Endothelial cell of umbilical vein (primary cell): ENCODE measurements around the gene REPS2. TPM values are rescaled to one million over a fixed set of nuclear protein-coding genes. Genes with fewer than 3 reads are reported as not detected.

Experiments
- BruUV-seq: library from RNA; stranded (reverse); fragments of 400-500 nt; replicated peaks from 2 replicates; lab custom pipeline; 2021; lab: Mats Ljungman, UMichigan
- CTCF ChIA-PET: fragments of 300-600, 350-600 bp; sonication (Branson Sonifier 250); formaldehyde crosslinking; loops from one replicate; lab custom pipeline; 2021; ENCODE audit warnings: antibody characterized with exemption, inconsistent platforms; lab: Charles Lee
- POLR2A ChIA-PET: fragments of 300-600, 350-600 bp; sonication (Branson Sonifier 250); formaldehyde crosslinking; loops from one replicate; lab custom pipeline; 2021; ENCODE audit warnings: antibody characterized with exemption, inconsistent platforms; lab: Charles Lee
- DNase-seq: peaks from one replicate; pipeline ENCODE4 v3.0.0-alpha.2; 2011; ENCODE audit warnings: low read depth, low spot score
- FAIRE-seq: peaks from 2 replicates; lab custom pipeline; 2011; peaks lifted over from hg19 to GRCh38; lab: Jason Lieb, UNC
- H2AFZ ChIP-seq: 2 replicates; pipeline ENCODE4 v1.6.0; 2012; ENCODE audit warnings: low read depth, low read length, control low read depth, inconsistent platforms
- H3K27ac ChIP-seq: 2 replicates; pipeline ENCODE4 v1.5.1; 2011; ENCODE audit warnings: low read depth, mild to moderate bottlenecking, control low read depth, low read length, moderate library complexity; ENCODE audit not compliant: insufficient read depth
- H3K27me3 ChIP-seq, 2 experiments: 2 replicates each; pipeline versions ENCODE4 v1.6.0 to v1.6.1; 2011; ENCODE audit warnings: low read length in 2 of 2, mixed read lengths in 1 of 2; ENCODE audit not compliant: control insufficient read depth in 2 of 2, insufficient read depth in 2 of 2
- H3K36me3 ChIP-seq, 2 experiments: 2 replicates in 1 of 2; 3 replicates in 1 of 2; pipeline ENCODE4 v1.5.1; 2011; ENCODE audit warnings: low read length in 2 of 2, mild to moderate bottlenecking in 1 of 2, moderate library complexity in 1 of 2; ENCODE audit not compliant: control insufficient read depth in 2 of 2, insufficient read depth in 2 of 2; ENCODE audit errors: extremely low read depth in 1 of 2
- H3K4me1 ChIP-seq: 3 replicates; pipeline ENCODE4 v1.5.1; 2011; ENCODE audit warnings: mild to moderate bottlenecking, low read length; ENCODE audit not compliant: control insufficient read depth, insufficient read depth; ENCODE audit errors: extremely low read depth
- H3K4me2 ChIP-seq: 2 replicates; pipeline ENCODE4 v1.6.1; 2011; ENCODE audit warnings: low read length, control low read depth, mixed read lengths; ENCODE audit not compliant: insufficient read depth
- H3K4me3 ChIP-seq, 3 experiments: fragments of 200-600 bp in 1 of 3; sonication (generic), shearing (Covaris generic) in 1 of 3; replicated peaks in 1 of 3; 2 replicates each; pipeline ENCODE4 v1.5.1; 2011 to 2016; ENCODE audit warnings: control low read depth in 3 of 3, low read length in 3 of 3, mild to moderate bottlenecking in 2 of 3, inconsistent platforms in 1 of 3, low read depth in 1 of 3, moderate library complexity in 1 of 3; ENCODE audit not compliant: insufficient read depth in 1 of 3
- H3K79me2 ChIP-seq: 2 replicates; pipeline ENCODE4 v1.6.0; 2012; ENCODE audit warnings: low read length, inconsistent platforms; ENCODE audit not compliant: control insufficient read depth, insufficient read depth
- H3K9ac ChIP-seq: replicated peaks from 2 replicates; pipeline ENCODE3; 2011; ENCODE audit warnings: low read length, control low read depth; ENCODE audit not compliant: insufficient read depth; ENCODE audit errors: extremely low read depth
- H3K9me1 ChIP-seq: replicated peaks from 3 replicates; pipeline ENCODE4 v1.6.0; 2011; ENCODE audit warnings: mild to moderate bottlenecking, low read length; ENCODE audit not compliant: control insufficient read depth, insufficient read depth; ENCODE audit errors: extremely low read depth
- H3K9me3 ChIP-seq: replicated peaks from 2 replicates; pipeline ENCODE4 v1.5.1; 2012; ENCODE audit warnings: low read length, inconsistent platforms; ENCODE audit not compliant: control insufficient read depth, insufficient read depth
- H4K20me1 ChIP-seq: replicated peaks from 2 replicates; pipeline ENCODE3; 2011; ENCODE audit warnings: mild to moderate bottlenecking, low read length; ENCODE audit not compliant: control insufficient read depth, insufficient read depth; ENCODE audit errors: extremely low read depth
- CTCF ChIP-seq, 2 donors: IDR thresholded peaks; 1 replicate in 1 of 2; 2 replicates in 1 of 2; pipeline ENCODE4 v1.5.1; 2011; ENCODE audit warnings: low read length in 2 of 2, mild to moderate bottlenecking in 2 of 2, moderate library complexity in 2 of 2, control low read depth in 1 of 2, inconsistent platforms in 1 of 2, low read depth in 1 of 2; ENCODE audit not compliant: insufficient read depth in 1 of 2; ENCODE audit errors: extremely low read depth in 1 of 2
- EZH2 ChIP-seq: IDR thresholded peaks from 2 replicates; pipeline ENCODE4 v1.6.1; 2012; ENCODE audit warnings: borderline replicate concordance, low read depth, mild to moderate bottlenecking, moderate library complexity, low read length, inconsistent platforms; ENCODE audit not compliant: severe bottlenecking
- FOS ChIP-seq: IDR thresholded peaks from 2 replicates; pipeline ENCODE4 v1.6.1; 2011; ENCODE audit warnings: mild to moderate bottlenecking, low read length, moderate library complexity, borderline replicate concordance; ENCODE audit not compliant: insufficient read depth
- GATA2 ChIP-seq: IDR thresholded peaks from 2 replicates; pipeline ENCODE4 v1.7.0; 2011; ENCODE audit warnings: low read depth, mild to moderate bottlenecking, moderate library complexity, mixed read lengths, low read length; ENCODE audit not compliant: insufficient read length, insufficient read depth
- JUN ChIP-seq: IDR thresholded peaks from 2 replicates; pipeline ENCODE4 v1.6.1; 2011; ENCODE audit warnings: borderline replicate concordance, low read depth; ENCODE audit not compliant: insufficient read length, insufficient read depth
- MAX ChIP-seq: IDR thresholded peaks from 2 replicates; pipeline ENCODE4 v1.6.1; 2011; ENCODE audit not compliant: insufficient read depth, insufficient read length
- MYC ChIP-seq: IDR thresholded peaks from one replicate; pipeline ENCODE4 v1.6.1; 2011; ENCODE audit warnings: mild to moderate bottlenecking, low read depth, low read length
- POLR2A ChIP-seq: IDR thresholded peaks from 2 replicates; pipeline ENCODE4 v1.6.1; 2012; ENCODE audit warnings: low read depth, mild to moderate bottlenecking, control low read depth, low read length
- POLR2AphosphoS5 ChIP-seq: IDR thresholded peaks from 2 replicates; pipeline ENCODE4 v1.6.1; 2012; ENCODE audit warnings: low read depth, mild to moderate bottlenecking, control low read depth, low read length, moderate library complexity; ENCODE audit not compliant: insufficient read depth
- dilution Hi-C: fragments of 300-500 bp; cut with MboI; formaldehyde crosslinking; loops from one replicate; pipeline ENCODE4 v1.15.0; 2019; ENCODE audit warnings: low sequenced_read_pairs; ENCODE audit not compliant: extremely low pct_ligation_motif_present
- intact Hi-C: fragments of 100-400 bp; cut with micrococcal nuclease; formaldehyde crosslinking; loops from one replicate; pipeline ENCODE4 v1.10.0; 2022
- polyA plus RNA-seq, 4 experiments: library from polyadenylated mRNA; depleted of rRNA in 3 of 4; stranded (reverse) in 3 of 4; unstranded in 1 of 4; fragments of >200 nt; gene quantifications; 2 replicates each; pipeline versions ENCODE4 v1.2.1 to v1.2.3, GENCODE V29; 2011 to 2012; ENCODE audit warnings: missing spikeins in 1 of 4
- total RNA-seq: library from RNA; stranded (reverse); gene quantifications from 2 replicates; pipeline ENCODE4 v1.2.3, GENCODE V29; 2021

Gene REPS2
- total and polyA plus RNA-seq, 2 donors (not counting 3 experiments of a cell fraction or from before 2014, with no cell fraction given): 0.91 to 2.6 TPM

- no peaks in the 10 kb centered on the region for H3K9me1 ChIP-seq
- intact Hi-C loops: no loop called here
Observed at GRCh38 chrX:16992951-16993350, 46.5 kb downstream of the REPS2 start.

More at GRCh38 chrX:16992951-16993350, 46.5 kb downstream of the REPS2 start:
- no peaks in the 10 kb centered on the region for H3K9me3 ChIP-seq
- no peak overlapping the region for H3K4me3 ChIP-seq
- dilution Hi-C loops: no loop called here
- FAIRE-seq: no peak
- no peak overlapping the region for H2AFZ ChIP-seq
- POLR2A ChIA-PET: no interaction called here
- no TSS peak for BruUV-seq
- no peaks in the 10 kb centered on the region for H3K27me3 ChIP-seq
- TF ChIP-seq MAX (no peak), POLR2AphosphoS5 (no peak), MYC (no peak), EZH2 (no peak), FOS (no peak), CTCF (IDR thresholded peaks at IDR 0.05; ENCODE audit: extremely low read depth in 1 of 2, insufficient read depth in 1 of 2, low read depth in 1 of 2, low read length in 2 of 2) (no peak), JUN (no peak), POLR2A (no peak), GATA2 (no peak)
- no peak for DNase-seq
- CTCF ChIA-PET: interaction anchor here (0.8 to 1.8 kb wide), 3 partner anchors 35 to 167 kb away, joined by 3 to 9 read pairs (median 3); no protein-coding TSS in a partner anchor
- H3K36me3 ChIP-seq: no peaks in the 10 kb centered on the region
- H3K4me2 ChIP-seq: no peak overlapping the region
- no peaks in the 10 kb centered on the region for H3K4me1 ChIP-seq
- H3K27ac ChIP-seq: no peak overlapping the region
- H3K9ac ChIP-seq: no peak overlapping the region
- no peaks in the 10 kb centered on the region for H4K20me1 ChIP-seq
- H3K79me2 ChIP-seq: no peaks in the 10 kb centered on the region
